Fibroblast of villous mesenchyme (primary cell): Measurements from ENCODE around the gene ENTR1. TPM values are rescaled to one million over a fixed set of nuclear protein-coding genes. Genes with fewer than 3 reads are reported as not detected.
A peak's percentile ranks its signal among the peaks of the same experiment; 100 is the strongest.

Source experiments
- DNase-seq: peaks from one replicate; pipeline ENCODE4 v3.0.0-alpha.2; 2010; ENCODE audit warnings: low read depth
- H3K4me3 ChIP-seq: 2 replicates; pipeline ENCODE4 v1.5.1; 2011; ENCODE audit warnings: low read depth, mild to moderate bottlenecking, low read length
- CTCF ChIP-seq: IDR thresholded peaks from 2 replicates; pipeline ENCODE4 v1.5.1; 2012; ENCODE audit warnings: low read depth, mild to moderate bottlenecking, low read length; ENCODE audit not compliant: insufficient read depth
- total RNA-seq: library from RNA; depleted of rRNA; stranded (reverse); fragments of >200 nt; gene quantifications from 2 replicates; pipeline ENCODE4 v1.2.3, GENCODE V29; 2012

ENTR1 gene
- total RNA-seq, 1 donor = 34.5 TPM

GRCh38 chr9:136396219-136396515 lies 14.2 kb downstream of the ENTR1 start:
- no peak for TF ChIP-seq CTCF
- H3K4me3 ChIP-seq = no peak overlapping the region
- no peak for DNase-seq

GRCh38 chr9:136395345-136396218 lies 14.8 kb downstream of the ENTR1 start:
- no peak overlapping the region for H3K4me3 ChIP-seq
- no peak for DNase-seq
- TF ChIP-seq CTCF = no peak

- no peak overlapping the region for H3K4me3 ChIP-seq
- no peak for TF ChIP-seq CTCF
- DNase-seq = no peak
Observed at GRCh38 chr9:136395020-136395340, 15.4 kb downstream of the ENTR1 start.

DNA sequence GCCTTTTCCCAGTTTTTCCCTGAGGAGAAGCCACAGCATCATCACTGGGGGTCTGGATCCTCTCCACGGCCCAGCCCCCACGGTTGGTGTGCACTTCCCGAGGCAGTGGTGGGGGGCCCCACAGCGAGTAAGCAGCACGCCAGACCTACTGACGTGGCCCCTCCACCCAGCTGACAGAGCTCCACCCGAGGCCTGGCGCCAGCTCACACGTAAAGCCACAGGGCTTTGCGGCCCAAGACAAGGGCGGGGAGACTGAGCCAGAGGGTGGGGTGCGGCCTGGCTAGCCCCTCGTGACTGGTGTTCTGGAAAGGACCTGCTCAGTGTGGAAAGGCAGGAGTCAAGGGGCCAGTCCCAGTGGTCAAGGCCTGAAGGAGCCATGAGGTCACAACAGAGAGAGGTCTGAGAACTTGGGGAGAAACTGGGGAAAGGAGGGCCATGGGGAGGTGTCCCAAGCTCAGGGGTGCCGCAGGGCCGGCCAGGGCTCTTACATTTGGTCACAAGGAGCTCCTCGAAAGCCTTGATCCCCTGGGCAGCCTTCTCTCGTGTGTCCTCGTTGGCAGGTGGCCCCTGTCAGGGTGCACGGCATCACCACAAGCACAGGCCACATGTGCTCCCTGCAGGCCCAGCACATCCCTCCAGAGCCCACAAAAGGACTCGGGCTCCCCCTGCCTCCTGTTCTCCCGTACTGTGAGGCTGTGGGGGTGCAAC lies 15.9 kb downstream of the ENTR1 start:
- DNase-seq = peak; percentile 11
- TF ChIP-seq CTCF = no peak
- H3K4me3 ChIP-seq = no peak overlapping the region

GRCh38 chr9:136393531-136393930 lies 16.9 kb downstream of the ENTR1 start:
- no peak for TF ChIP-seq CTCF
- no peak for DNase-seq

DNA sequence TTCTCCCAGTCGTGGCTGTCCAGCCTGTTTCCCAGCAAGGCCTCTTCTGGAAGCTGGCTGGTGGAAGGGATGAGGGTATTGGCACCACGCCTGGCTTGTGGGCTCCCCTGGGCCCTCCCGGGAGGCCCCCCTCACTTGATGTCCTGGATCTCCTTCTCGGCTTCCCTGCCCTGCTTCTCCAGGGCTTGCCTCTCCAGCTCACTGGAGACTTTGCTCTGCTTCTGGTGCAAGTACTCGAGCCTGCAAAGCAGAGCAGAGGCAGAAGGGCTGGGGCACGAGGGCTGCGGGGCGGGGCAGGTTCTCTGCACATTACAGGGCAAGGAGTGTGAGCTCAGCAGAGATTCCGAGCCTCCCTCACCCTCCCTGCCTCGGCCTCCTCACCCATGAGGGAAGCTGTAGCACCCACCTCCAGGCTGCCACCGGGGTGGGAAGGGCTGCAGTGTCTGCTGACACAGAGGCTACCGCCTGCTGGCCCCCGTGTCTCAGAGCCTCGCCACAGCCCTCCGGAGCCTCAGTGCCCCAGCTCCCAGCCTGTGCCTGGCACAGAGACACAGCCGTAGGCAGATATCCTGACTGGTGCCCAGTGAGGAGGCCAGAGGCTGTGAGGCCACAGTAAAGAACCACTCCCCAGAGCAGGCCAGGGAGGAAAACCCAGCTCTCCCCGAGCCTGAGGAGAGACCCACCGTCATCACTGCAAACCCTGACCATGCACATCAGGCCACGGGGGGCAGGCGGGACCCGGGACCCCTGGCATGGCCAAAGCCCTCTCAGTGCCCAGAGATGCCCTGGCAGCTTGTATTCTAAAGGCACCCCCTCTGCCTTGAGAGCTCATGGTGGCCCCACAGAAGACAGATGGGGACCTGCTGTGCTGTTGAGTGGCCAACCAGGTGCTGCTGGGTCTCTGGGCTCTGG lies 17.6 kb downstream of the ENTR1 start:
- H3K4me3 ChIP-seq = no peak overlapping the region
- no peak for DNase-seq
- TF ChIP-seq CTCF = no peak

More at GRCh38 chr9:136393531-136393930, 16.9 kb downstream of the ENTR1 start:
- no peak overlapping the region for H3K4me3 ChIP-seq
